SKM-1 treated with dmso at 0.1 percent for 144 hours (cell line): ENCODE results near the gene CCDC33.
A peak's percentile ranks its signal among the peaks of the same experiment; 100 is the strongest.
"Not testable (repeated sequence)": the region's sequence is repeated elsewhere in the genome, so short reads cannot be mapped to it uniquely, and the experiment has no call there.

Source experiments
- DNase-seq: peaks from one replicate; lab custom pipeline; 2025; ENCODE audit not compliant: unreplicated experiment; lab: John Stamatoyannopoulos, UW

The CCDC33 gene

DNA sequence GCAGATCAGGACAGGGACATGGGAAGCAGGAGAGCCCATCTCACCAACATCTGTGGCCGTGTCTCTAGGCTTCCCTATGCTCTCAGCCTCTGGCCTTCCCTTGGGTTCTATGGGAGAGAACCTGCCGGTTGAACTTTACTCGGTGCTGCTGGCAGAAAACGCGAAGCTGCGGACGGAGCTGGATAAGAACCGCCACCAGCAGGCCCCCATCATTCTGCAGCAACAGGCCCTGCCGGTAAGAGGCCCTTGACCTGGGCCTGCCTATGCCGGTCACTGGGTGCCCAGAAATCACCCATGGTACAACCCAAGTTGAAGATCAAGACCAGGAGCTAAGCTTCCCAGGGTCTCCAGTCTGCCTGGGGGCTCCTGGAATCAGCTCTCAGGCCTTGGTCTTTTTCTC lies 96.5 kb downstream of the CCDC33 start:
- DNase-seq: no peak

DNA sequence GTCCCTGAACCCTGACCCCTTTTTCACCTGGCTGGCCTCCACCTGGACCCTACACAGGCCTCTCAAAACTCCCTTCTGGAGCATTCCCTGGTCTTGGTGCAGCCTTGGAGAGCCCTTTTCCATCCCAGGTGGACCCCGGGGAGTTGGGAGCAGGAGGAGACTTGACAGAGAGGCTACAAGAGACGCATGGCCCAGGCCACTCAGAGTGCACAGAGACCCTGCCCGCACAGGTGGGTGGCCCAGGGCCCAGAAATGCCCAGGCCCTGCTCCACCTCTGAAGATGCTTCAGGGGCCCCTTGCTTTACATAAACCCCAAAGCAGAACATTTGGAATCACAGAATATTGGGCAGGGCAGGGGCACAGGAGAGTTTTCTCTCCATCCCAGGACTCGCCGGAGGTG lies 97.0 kb downstream of the CCDC33 start:
- DNase-seq: no peak

DNA sequence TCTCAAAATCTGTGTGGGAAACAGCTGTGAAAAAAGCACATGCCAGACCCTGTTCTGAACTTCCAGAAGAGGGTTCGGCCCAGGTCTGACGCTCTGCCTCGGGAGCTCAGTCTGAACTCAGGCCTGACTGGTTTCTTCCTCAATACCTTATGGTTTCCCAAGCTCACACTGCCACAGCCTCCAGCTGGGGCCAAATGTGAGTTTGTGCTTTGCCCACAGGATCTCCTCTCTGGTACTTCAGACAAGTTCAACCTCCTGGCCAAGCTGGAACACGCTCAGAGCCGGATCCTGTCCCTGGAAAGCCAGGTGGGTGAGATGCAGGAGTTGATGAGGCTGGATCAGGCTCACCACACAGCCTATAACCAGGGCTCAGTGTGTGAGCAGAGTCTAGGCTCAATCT lies 97.5 kb downstream of the CCDC33 start:
- DNase-seq: no peak

DNA sequence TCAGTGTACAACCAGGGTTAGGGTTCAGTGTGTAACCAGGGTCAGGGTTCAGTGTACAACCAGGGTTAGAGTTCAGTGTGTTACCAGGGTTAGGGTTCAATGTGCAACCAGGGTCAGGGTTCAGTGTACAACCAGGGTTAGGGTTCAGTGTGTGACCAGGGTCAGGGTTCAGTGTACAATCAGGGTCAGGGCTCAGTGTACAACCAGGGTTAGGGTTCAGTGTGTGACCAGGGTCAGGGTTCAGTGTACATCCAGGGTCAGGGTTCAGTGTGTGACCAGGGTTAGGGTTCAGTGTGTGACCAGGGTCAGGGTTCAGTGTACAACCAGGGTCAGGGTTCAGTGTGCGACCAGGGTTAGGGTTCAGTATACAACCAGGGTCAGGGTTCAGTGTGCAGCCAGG lies 98.0 kb downstream of the CCDC33 start:
- no peak for DNase-seq

GRCh38 chr15:74335396-74335795 lies 99.3 kb downstream of the CCDC33 start:
- DNase-seq: no peak

DNA sequence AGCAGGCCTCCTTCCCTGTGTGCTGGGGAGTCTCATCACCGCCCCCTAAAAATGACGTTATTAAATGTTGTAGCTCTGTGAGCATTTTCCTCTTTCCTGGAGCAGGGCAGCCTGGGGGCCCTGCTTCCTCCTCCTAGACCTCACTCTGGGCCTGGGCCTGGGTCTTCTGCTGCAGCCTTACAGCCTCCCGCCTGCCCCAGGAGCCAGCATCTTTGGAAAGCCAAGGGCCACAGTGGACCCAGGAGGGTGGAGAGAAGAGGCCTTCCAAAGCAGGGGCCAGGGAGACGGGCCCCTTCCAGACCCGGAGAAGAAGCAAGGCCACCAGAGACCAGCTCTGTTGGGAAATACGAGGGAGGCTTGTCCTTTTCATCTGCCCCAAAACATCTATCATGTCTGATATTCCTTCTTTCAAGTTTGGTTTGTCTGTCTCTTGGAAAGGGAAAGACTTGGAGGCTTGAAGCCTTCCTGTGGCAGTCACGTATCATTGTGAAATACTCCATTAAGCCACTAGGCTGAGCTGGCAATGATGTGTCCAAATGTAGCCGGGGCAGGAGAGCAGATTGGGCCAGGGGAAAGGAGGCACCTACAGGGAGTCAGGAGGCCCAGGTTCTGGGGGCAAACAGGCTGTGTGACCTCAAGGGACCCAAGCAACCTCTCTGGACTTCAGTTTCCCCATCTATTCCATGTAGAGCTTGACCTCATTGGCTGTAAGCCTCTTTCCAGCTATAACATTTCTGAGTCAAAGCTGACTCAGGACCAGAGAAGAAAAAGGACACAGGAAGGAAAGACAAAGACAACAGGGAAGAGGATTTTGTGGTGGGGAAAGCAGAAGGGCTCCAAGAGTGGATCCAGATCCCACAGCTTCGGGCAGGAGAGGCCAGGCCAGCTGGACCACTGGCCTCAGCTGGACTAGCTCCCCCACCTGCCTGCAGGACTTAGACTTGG lies 100.2 kb downstream of the CCDC33 start:
- no peak for DNase-seq

DNA sequence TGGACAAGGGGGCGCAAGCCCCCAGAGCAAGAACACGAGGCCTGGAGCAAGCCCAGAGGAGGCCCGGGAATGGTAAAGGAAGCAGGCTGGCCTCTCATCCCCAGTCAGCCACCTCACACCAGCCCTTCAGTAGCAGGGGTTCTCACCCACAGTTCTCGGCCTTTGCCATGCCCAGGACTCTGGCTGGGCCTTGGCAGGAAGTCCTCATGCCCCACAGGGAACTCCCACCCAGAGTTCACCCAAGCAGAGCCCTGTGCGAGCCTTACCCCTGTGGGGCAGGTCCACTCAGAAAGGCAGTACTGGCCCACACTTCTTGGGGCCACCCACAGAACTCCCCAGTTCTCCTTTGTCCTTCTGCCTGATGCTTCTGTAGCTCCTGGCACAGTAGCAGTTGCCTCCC lies 101.0 kb downstream of the CCDC33 start:
- DNase-seq: no peak

GRCh38 chr15:74337607-74338211 lies 101.6 kb downstream of the CCDC33 start:
- DNase-seq: no peak

DNA sequence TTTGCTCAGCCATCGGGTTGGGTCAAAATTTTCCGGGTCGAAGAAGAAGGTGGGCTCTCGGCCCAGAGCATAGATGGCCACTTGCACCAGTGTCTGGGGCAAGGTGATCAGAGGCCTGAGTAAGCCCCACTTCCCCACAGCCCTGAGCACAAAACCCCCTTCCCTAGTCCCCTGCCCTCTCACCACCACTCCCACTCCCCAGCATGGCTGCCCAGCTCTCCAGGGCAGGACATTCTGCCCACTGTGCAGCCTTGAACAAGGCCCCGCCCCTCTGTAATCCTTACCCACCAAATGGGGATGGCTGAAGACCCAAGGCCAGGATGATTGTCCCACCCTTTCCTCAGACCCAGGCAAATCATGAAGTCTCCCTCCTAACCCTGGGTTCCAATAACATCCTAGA lies 102.5 kb downstream of the CCDC33 start:
- DNase-seq: no peak

DNA sequence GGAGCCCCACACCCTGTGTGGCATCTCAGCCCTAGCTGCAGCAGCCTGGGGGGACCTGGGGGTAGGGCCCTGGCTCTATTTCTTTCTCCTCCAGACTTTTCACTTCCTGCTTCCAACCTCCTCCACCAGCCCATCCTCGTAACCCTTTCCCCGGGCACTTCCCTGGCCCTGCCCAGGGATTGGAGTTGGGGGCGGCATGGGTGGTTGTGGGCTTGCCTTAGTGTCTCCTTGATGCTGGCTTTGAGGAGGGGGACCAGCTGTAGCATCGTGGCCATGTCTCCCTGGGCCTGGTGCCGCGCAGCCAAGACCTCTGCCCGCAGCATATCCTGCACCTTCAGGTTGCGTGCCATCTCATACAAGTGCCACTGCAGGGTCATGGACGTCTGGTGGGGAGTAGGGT lies 103.2 kb downstream of the CCDC33 start:
- no peak for DNase-seq

- DNase-seq: peak; percentile 46
Measured at GRCh38 chr15:74340150-74340549, 104.0 kb downstream of the CCDC33 start.

- no peak for DNase-seq
Measured at GRCh38 chr15:74343127-74343796, 107.1 kb downstream of the CCDC33 start.

GRCh38 chr15:74343797-74344127 lies 107.6 kb downstream of the CCDC33 start:
- DNase-seq: no peak

DNA sequence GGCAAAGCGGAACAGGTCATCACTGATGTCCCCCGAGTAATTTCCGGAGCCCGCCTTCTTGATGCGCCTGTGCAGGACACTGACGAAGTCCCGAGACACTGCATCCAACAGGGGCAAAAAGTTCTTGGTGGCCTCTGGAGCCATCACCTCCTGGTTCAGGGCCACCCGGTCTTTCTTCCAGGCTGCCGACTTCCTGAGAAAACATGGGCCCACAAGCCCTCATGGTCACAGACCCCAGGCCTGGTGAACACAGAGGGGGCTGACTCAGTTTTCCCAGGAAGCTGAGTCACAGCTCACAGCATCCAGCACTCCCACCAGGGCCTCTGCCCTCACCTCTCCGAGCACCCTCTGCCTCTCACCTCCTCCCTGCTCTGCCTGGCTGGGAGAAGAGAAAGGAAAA lies 108.9 kb downstream of the CCDC33 start:
- DNase-seq: no peak

GRCh38 chr15:74347757-74348250 lies 111.7 kb downstream of the CCDC33 start:
- no peak for DNase-seq

DNA sequence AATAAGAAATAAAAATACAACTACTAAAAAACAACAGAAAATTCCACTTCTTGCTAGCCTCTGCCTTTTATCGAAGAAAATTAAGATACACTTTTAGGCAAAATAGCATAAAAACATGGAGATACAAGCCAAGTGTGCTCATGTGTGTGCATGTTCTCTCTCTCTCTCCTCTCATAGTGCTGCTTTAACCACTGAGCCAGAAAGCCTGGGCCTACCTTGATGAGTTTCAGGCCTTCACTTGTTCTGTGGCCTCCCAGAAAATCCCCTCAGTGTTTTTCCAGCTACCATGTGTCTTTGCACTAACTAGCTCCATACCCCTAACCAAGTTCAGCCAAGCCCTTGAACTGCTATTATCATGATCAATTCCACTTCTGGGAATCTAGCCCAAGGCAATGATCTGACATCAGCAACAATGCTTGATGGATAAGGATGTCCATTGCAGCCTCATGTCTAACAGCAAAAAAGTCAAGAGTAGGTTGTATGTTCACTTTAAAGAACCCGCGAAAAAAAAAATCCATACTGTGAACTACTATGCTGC lies 113.2 kb downstream of the CCDC33 start:
- no peak for DNase-seq

DNA sequence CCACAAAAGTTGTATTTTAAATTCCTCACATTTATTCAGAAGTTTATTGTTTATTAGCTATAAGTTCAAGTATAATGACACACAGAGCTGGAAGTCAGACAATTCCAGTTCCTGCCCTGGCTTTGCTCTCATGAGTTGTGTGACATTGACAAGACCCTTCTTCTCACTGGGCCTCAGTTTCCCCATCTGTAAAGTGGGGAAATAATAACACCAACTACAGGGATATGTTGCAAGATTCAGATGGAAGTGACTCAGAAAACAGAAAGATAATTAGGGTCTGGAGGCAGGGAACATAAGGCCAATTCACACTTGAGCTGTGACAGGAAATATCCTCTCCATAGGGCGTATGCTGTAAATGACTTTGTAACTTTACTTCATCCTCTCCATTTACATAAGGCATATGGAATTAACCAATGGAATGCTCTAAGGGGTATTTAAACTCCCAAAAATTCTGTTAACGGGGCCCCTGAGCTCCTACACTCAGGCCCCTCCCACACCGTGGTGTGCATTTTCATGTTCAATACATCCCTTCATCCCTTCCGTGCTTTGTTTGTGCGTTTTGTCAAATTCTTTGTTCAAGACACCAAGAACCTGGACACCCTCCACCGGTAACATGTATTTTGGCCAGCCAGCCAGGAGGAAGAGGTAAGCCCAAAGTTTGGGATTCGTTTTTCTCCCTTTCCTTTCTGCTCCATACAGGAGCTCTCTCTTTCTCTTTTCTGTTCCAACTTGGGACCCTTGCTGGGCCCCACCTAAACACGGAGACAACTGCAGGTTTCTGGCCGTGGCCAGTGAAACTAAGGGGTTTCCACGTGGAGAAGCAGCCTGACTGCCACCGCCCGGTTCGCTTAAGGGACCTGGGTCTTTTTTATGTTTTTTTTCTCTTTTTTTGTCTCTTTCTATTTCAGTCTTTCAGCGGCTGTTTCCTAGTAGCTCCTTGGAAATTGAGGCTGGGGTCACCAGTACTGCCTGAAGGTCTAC lies 114.5 kb downstream of the CCDC33 start:
- no peak for DNase-seq

DNA sequence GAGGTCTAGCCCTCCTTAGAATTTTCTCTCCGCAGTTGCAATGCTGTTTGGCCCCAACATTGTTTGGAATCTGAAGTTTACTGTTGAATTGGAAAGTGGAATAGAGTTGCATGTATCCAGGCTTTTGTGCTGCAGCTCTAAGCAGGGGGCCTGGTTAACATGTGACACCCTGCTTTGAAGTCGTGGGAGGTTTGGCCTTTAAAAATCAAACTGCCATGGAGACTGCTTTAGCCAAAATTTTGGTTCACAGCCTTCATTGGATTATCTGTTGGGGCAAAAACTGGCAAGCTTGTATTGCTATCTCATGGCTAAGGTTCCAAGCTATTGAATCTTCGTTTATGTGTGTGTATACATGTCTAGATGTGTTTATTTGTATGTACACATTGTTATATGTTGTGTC lies 115.5 kb downstream of the CCDC33 start:
- no peak for DNase-seq

DNA sequence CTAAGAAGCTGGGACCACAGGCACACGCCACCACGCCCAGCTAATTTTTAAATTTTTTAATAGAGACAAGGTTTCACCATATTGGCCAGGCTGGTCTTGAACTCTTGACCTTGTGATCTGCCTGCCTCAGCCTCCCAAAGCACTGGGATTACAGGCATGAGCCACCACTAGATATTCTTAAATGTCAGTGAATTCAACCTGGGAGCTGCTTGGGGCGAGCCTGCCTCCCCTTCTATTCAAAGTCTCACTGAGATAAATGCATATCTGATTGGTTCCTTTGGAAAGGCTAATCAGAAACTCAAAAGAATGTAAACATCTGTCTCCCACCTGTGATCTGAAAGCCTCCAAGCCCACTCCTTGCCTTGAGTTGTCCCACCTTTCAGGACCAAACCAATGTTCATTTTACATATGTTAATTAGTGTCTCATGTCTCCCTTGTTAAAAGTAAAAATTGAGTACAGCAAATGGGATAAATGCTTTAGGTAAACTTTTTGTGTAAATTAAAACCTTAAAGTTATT lies 116.3 kb downstream of the CCDC33 start:
- no peak for DNase-seq

GRCh38 chr15:74353992-74354391 lies 117.9 kb downstream of the CCDC33 start:
- not testable (repeated sequence) for DNase-seq
